ENCODE results near the gene SPINK7.
A peak's percentile ranks its signal among the peaks of the same experiment; 100 is the strongest.
"Not testable (repeated sequence)": the region's sequence is repeated elsewhere in the genome, so short reads cannot be mapped to it uniquely, and the experiment has no call there.

SPINK7 gene

GRCh38 chr5:148312153-148312552 is at the start of gene SPINK7:
Gene SPINK7 (plus strand): TSS chr5:148312423. CDS start chr5:148312484, 61 bp downstream.
- no peak for DNase-seq (ENCODE audit: low read depth)
- TF ChIP-seq MAX (IDR thresholded peaks at IDR 0.05; ENCODE audit: low read depth, low read length) (no peak), MYC (IDR thresholded peaks at IDR 0.05; ENCODE audit: low read depth, low read length) (no peak), POLR2A (IDR thresholded peaks at IDR 0.05; ENCODE audit: extremely low read depth, insufficient read length) (no peak)
- TF ChIP-seq, protein P1, sequence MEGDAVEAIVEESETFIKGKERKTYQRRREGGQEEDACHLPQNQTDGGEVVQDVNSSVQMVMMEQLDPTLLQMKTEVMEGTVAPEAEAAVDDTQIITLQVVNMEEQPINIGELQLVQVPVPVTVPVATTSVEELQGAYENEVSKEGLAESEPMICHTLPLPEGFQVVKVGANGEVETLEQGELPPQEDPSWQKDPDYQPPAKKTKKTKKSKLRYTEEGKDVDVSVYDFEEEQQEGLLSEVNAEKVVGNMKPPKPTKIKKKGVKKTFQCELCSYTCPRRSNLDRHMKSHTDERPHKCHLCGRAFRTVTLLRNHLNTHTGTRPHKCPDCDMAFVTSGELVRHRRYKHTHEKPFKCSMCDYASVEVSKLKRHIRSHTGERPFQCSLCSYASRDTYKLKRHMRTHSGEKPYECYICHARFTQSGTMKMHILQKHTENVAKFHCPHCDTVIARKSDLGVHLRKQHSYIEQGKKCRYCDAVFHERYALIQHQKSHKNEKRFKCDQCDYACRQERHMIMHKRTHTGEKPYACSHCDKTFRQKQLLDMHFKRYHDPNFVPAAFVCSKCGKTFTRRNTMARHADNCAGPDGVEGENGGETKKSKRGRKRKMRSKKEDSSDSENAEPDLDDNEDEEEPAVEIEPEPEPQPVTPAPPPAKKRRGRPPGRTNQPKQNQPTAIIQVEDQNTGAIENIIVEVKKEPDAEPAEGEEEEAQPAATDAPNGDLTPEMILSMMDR (IDR thresholded peaks at IDR 0.05; ENCODE audit: low read depth, low read length) = no peak
- H3K4me3 ChIP-seq (ENCODE audit: low read depth, low read length) = no peak within 1 kb of the TSS

GRCh38 chr5:148267962-148268361 is 44.3 kb upstream of the SPINK7 start:
- no peak overlapping the region for H3K4me3 ChIP-seq (ENCODE audit: low read depth, low read length)
- TF ChIP-seq MYC (IDR thresholded peaks at IDR 0.05; ENCODE audit: low read depth, low read length) = no peak
- TF ChIP-seq, protein P1 (IDR thresholded peaks at IDR 0.05; ENCODE audit: low read depth, low read length) = no peak
- no peak for TF ChIP-seq POLR2A (IDR thresholded peaks at IDR 0.05; ENCODE audit: extremely low read depth, insufficient read length)
- no peak for TF ChIP-seq MAX (IDR thresholded peaks at IDR 0.05; ENCODE audit: low read depth, low read length)
- DNase-seq (ENCODE audit: low read depth) = no peak

- peak; percentile 1 for DNase-seq (ENCODE audit: low read depth)
- TF ChIP-seq MYC (IDR thresholded peaks at IDR 0.05; ENCODE audit: low read depth, low read length) (no peak), MAX (IDR thresholded peaks at IDR 0.05; ENCODE audit: low read depth, low read length) (no peak), POLR2A (IDR thresholded peaks at IDR 0.05; ENCODE audit: extremely low read depth, insufficient read length) (no peak)
- TF ChIP-seq, protein P1 (IDR thresholded peaks at IDR 0.05; ENCODE audit: low read depth, low read length) = no peak
- H3K4me3 ChIP-seq (ENCODE audit: low read depth, low read length) = no peak within 1 kb of the TSS
These were observed 43.7 kb upstream of the SPINK7 start, which contains the start of gene SPINK13 for GRCh38 chr5:148268566-148268965. Gene SPINK13 (plus strand): TSS chr5:148268794. CDS start chr5:148270073, 1,279 bp downstream.

GRCh38 chr5:148275129-148275528 is 37.1 kb upstream of the SPINK7 start:
- H3K4me3 ChIP-seq (ENCODE audit: low read depth, low read length); DNase-seq (ENCODE audit: low read depth): not testable (repeated sequence)

DNA sequence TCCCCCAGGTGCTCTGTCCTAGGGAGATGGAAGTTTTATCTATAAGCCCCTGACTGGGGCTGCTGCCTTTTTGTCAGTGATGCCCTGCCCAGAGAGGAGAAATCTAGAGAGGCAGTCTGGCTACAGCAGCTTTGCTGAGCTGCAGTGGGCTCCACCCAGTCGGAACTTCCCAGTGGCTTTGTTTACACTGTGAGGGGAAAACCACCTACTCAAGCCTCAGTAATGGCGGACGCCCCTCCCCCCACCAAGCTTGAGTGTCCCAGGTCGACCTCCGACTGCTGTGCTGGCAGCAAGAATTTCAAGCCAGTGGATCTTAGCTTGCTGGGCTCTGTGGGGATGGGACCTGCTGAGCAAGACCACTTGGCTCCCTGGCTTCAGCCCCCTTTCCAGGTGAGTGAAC is 31.3 kb upstream of the SPINK7 start:
- DNase-seq (ENCODE audit: low read depth); H3K4me3 ChIP-seq (ENCODE audit: low read depth, low read length): not testable (repeated sequence)

GRCh38 chr5:148281336-148281735 is 30.9 kb upstream of the SPINK7 start:
- not testable (repeated sequence) for DNase-seq (ENCODE audit: low read depth); H3K4me3 ChIP-seq (ENCODE audit: low read depth, low read length)

GRCh38 chr5:148290271-148291195 is 21.7 kb upstream of the SPINK7 start:
- peak; percentile 20 for DNase-seq (ENCODE audit: low read depth)
- no peak for TF ChIP-seq MYC (IDR thresholded peaks at IDR 0.05; ENCODE audit: low read depth, low read length)
- TF ChIP-seq, protein P1 (IDR thresholded peaks at IDR 0.05; ENCODE audit: low read depth, low read length) = peak; percentile 12

More at GRCh38 chr5:148290271-148291195, 21.7 kb upstream of the SPINK7 start:
- H3K4me3 ChIP-seq (ENCODE audit: low read depth, low read length) = no peak overlapping the region
